ENCODE results near the gene RAB40A. TPM values are rescaled to one million over a fixed set of nuclear protein-coding genes. Genes with fewer than 3 reads are reported as not detected.
"Not testable (repeated sequence)": the region's sequence is repeated elsewhere in the genome, so short reads cannot be mapped to it uniquely, and the experiment has no call there.

The RAB40A gene
- polyA plus RNA-seq, 3 donors = 0.06 to 0.08 TPM; not detected in 1

DNA sequence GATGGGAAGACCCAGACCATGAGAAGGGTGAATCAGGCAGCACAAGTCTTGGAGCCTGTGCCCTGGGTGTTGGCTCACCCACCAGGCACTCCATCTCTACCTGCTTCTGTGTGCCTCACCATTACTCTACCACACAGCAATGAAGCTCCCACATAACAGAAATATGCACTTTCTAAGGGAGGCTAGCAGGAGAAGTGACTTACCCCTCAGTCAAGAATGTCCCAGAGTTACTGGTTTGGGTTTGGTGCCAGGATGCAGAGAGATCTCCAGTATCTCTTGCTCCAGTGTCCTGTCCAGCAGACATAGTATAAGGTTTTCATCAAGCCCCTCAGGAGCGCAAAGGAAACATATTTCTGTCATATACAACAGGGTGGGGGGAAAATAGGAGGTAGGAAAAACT is 11.3 kb upstream of the RAB40A start:
- 86 to 100% (median 92%) methylated on average over 1 of the region's 1 CpG for WGBS, 3 donors
- H3K27ac ChIP-seq (ENCODE audit: low read depth, low read length) = no peak overlapping the region

DNA sequence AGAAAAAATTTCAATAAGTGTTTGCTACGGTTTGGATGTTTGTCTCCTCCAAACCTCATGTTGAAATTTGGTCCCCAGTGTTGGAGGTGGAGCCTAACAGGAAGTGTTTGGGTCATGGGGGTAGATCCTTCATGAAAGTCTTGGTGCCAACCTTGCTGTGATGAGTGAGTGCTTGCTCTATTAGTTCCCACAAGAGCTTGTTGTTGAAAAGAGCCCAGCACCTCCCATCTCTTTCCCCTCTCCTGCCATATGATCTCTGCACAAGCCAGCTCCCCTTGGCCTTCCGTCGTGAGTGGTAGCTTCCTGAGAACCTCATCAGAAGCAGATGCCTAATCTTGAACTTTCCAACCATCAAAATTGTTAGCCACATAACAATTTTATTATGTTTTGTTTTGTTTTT is 10.3 kb upstream of the RAB40A start:
- 47 to 78% (median 69%) methylated on average over 3 of the region's 3 CpGs for WGBS, 3 donors
- no peak overlapping the region for H3K27ac ChIP-seq (ENCODE audit: low read depth, low read length)

DNA sequence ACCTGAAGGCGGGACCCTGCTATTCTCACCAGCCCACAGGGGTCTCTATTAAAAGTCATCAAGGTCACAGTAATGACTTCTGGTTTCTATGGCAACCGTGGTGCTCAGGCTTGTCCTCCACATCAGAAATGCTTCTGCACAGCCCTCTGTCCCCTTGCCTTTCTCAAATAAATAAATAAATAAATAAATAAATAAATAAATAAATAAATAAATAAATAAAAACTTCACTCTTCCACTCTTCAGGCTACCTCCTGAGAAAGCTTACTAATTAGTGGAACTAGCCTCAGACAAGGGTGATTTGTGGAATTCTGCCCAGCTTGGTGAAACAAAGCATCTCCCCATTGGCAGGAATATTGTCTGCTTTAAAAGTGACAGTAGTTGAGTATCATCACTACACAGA is 5.5 kb upstream of the RAB40A start:
- H3K27ac ChIP-seq (ENCODE audit: low read depth, low read length) = no peak overlapping the region
- WGBS, 3 donors = 70 to 91% (median 75%) methylated on average over 2 of the region's 2 CpGs

DNA sequence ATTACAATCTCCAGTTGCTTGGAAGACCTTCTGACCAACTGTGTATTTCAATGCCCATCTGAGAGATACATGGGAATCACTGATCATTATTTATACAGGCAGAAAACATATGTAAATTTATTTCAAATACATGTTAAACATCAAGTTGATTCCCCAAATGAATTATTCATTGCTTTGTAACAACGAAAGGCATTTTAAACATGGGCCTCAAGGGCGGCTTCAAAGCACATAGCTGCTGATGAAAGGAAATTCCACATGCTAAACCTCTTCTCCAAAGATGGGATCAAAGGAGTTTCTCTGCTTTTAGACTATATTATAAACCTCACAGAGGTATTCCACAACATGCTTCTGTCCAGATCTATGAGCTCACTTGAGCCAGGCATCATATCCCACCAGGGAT is 4.3 kb upstream of the RAB40A start:
- no peak overlapping the region for H3K27ac ChIP-seq (ENCODE audit: low read depth, low read length)
- 70 to 96% (median 88%) methylated on average over 2 of the region's 2 CpGs for WGBS, 3 donors

DNA sequence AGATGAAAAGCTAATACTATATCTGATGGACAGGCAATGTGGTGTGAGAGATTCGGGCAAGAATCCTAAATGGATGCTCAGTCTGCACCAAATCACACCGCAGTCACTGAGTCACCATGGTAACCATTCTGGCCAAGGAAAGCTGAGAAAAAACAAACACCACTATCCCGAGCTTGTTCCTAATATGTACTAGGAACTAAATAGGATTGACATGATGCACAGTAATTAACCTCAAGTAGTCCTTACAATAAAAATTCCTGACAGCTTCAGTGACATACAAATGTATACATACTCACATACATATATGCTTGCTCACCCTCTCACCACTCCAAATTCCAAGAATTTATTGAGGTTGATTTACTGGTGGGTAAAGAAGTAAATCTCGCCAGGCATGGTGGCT is 1.1 kb upstream of the RAB40A start:
- 51 to 67% (median 66%) methylated on average over 4 of the region's 4 CpGs for WGBS, 3 donors
- no peak overlapping the region for H3K27ac ChIP-seq (ENCODE audit: low read depth, low read length)

DNA sequence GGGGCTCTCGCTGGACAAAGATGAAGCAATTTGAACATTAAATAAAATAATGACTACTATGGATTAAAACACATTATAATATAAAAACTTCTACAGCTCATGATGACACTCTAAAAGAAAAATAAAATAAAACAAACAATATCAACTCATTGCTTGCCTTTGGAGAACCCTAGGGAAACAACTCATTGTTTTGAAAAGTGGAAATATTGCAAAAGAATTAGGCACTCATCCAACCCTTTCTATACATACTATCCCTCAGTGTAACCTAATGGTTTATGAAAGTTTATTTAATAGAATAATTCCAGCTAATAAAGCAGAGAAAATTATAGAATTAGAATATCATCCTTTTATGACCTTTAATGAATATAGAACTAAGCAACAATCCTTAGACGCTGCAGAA is 718 bp downstream of the RAB40A start:
- no peak overlapping the region for H3K27ac ChIP-seq (ENCODE audit: low read depth, low read length)
- 90 to 95% (median 91%) methylated on average over 2 of the region's 2 CpGs for WGBS, 3 donors

DNA sequence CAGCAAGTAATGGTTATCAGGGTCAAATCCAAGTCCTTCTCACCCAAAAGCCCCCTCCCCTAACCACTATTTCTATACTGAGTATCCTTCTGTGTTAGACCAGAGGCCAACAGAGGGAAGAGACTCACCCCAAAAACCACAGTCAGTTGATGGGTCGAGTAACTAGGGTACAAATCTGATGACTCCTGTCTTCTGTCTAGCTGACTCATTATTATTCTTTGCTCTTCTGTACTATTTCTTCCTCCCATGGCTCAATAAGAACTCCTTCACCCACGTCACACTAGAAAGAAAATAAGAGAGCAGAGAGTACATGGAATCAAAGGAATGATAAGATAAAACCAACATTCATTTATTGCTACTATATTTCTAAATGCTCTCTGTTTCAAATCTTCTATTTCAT is 2.0 kb downstream of the RAB40A start:
- 43 to 72% (median 45%) methylated on average over 2 of the region's 2 CpGs for WGBS, 3 donors
- no peak overlapping the region for H3K27ac ChIP-seq (ENCODE audit: low read depth, low read length)

DNA sequence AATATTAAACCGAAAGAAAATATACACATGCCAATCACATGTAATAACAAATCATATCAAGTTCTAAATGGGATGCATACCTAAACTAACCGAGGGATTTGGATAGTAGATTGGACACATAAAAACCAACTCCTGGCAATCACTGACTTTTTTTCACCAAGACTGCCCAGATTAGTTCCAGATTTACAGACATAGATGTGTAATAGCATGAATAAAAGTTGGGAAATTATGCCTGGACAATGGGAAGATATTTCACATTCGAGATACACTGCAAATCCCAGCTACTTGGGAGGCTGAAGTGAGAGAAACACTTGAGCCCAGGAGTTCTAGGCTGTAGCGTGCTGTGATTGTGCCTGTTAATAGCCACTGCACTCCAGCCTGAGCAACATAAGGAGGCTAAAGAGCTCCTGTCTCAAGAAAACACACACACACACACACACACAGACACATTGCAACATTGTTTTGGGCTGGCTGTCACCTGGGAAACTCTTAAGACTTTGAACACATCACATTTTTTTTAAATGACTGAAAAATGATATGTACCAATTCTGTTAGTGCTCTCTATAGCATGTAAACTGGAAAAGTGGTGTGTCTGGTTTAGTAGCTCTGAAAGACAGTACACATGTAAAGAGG is 5.7 kb downstream of the RAB40A start:
- 62 to 79% (median 67%) methylated on average over 4 of the region's 4 CpGs for WGBS, 3 donors

DNA sequence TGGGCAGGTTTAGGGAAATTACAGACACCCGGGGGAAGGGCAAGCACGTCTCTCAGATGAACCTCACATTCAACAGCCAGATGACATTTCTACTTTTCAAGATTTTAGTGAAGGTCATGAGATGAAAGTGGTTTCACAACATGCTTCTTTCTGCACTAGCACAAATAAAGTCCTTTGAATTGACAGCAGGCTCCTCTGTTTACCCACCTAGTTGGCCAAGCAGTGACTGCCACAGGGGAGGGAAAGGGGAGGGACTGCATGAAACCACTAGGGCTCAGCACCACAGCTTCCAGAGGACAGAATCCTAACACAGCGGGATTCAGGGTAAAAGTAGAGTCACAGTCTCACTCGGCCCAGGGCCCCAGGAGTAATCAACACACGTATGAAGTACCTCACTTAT is 6.2 kb downstream of the RAB40A start:
- 47 to 85% (median 57%) methylated on average over 5 of the region's 5 CpGs for WGBS, 3 donors
- H3K27ac ChIP-seq (ENCODE audit: low read depth, low read length) = no peak overlapping the region

More for the DNA sequence above, 5.7 kb downstream of the RAB40A start:
- no peak overlapping the region for H3K27ac ChIP-seq (ENCODE audit: low read depth, low read length)

DNA sequence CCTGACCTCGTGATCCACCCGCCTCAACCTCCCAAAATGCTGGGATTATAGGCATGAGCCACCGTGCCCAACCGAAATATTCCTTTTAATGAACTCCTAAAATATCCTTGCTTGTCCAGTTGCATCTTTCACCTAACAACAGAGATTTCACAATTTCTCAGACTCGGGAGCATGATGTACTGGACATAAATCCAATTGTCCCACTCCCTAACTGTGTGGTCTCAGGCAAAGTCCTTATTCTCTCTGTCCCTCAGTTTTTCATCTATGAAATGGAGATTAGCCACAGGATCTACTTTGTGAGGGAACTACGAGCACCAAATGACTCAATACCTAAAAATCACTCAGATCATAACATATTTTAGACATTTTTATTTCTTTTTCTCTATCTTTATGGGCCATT is 9.3 kb downstream of the RAB40A start:
- WGBS, 3 donors = 72 to 91% (median 79%) methylated on average over 6 of the region's 6 CpGs
- no peak overlapping the region for H3K27ac ChIP-seq (ENCODE audit: low read depth, low read length)

DNA sequence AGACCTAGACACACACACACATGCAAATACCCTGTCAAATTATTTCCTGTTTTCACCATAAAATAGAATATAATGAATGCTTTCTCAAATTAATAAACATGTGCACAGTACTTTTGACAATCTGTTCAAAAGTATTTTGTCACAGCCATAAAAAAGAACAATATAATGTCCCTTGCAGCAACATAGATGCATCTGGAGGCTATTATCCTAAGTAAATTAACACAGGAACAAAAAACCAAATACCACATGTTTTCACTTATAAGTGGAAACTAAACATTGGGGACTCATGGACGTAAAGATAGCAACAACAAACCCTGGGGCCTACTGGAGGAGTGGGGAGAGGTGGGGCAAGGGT is 15.5 kb downstream of the RAB40A start:
- no peak overlapping the region for H3K27ac ChIP-seq (ENCODE audit: low read depth, low read length)
- 26 to 78% (median 59%) methylated on average over 1 of the region's 1 CpG for WGBS, 3 donors

DNA sequence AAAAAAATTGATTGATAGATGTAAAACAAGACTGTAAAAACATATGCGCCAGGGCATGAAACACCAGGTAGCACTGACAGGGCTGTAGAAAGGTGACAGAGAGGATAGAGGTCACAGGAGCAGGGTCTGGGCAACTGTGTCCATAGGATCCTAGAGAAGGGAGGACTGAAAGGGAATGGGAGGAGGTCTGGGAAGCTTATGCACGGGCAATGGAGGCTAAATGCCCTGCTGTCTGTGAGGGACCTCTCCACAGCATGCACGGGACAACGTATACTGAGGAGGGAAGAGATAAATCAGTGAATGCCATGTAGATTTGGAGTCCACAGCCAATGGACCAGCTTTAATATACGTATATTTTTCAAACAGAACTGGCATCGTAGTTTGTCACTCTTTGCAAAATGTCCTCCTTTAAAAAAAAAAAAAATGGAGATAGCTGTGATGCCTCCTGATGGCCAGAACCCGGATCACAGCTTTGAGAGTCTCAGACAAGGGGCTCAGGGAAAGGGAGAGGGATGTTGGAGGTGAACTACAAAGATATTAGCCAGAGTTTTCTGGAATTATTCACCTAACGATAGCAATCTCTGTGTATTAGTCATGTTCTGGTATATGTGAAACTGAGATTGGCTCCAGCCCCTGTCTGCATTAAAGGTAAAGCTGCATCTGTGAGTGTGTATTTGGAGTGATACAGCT is 16.0 kb downstream of the RAB40A start:
- WGBS, 3 donors = 48 to 64% (median 53%) methylated on average over 8 of the region's 8 CpGs
- no peak overlapping the region for H3K27ac ChIP-seq (ENCODE audit: low read depth, low read length)

DNA sequence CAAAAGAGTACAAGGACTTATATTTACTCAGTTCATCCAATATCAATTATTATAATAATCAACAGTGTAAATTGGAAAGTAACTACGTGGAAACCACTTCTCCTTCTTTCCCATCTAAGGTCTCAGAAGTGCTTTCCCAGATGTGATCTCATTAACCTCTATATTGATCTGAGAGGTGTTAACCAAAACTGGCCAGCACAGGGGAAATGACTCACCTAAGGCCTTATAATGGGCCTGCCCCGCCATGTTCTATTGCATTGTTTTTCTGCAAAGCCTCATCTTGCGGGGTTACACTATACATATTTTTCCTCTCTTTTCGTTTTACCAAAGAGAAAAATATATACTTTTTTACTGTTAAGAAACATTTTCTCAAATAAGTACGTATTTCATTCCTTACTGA is 20.5 kb downstream of the RAB40A start:
- WGBS, 3 donors = 78 to 93% (median 91%) methylated on average over 5 of the region's 5 CpGs
- no peak overlapping the region for H3K27ac ChIP-seq (ENCODE audit: low read depth, low read length)

DNA sequence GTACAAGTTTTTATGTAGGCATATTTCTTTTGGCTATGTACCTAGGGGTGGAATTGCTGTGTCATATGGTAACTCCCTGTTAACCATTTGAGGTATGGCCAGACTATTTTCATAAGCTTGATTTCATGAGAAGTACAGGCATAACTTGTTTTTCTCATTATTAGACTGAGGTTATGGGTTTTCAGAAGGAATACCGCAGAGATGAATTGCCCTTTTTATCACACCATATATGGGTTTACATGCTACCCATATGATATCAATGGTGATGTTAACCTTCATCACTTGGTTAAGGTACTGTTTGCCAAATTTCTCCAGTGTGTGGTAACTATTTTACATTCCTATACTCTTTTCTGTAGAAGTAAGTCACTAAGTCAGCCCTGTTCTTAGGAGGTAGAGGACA is 23.5 kb downstream of the RAB40A start:
- no peak overlapping the region for H3K27ac ChIP-seq (ENCODE audit: low read depth, low read length)
- 94 to 100% (median 98%) methylated on average over 1 of the region's 1 CpG for WGBS, 3 donors

DNA sequence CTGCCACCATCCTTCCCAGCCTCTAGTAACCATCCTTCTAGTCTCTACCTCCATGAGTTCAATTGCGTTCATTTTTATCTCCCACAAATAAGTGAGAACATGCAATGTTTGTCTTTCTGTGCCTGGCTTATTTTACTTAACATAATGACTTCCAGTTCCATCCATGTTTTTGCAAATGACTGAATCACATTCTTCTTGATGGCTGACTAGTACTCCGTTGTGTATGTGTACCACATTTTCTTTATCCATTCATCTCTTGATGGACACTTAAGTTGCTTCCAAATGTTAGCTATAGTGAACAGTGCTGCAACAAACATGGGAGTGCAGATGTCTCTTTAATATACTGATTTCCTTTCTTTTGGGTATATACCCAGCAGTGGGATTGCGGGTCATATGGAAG is 25.7 kb downstream of the RAB40A start:
- WGBS, 3 donors = 83 to 100% (median 97%) methylated on average over 3 of the region's 3 CpGs
- H3K27ac ChIP-seq (ENCODE audit: low read depth, low read length) = not testable (repeated sequence)

DNA sequence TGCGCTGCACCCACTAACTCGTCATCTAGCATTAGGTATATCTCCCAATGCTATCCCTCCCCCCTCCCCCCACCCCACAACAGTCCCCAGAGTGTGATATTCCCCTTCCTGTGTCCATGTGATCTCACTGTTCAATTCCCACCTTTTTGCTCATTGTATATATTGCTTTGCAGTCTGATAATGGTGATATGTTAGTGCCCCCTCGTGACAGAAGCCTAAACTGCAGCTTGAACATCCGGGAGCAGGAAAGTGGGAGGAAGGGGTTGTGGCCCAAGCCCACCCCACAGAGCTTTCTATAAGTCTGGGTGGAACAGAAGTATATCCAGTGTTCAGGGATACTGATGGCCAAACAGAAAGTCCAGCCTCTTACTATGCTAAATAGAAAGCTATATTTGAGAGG is 29.6 kb downstream of the RAB40A start:
- 0 to 35% (median 34%) methylated on average over 2 to 3 of the region's 4 CpGs for WGBS, 3 donors
- not testable (repeated sequence) for H3K27ac ChIP-seq (ENCODE audit: low read depth, low read length)

DNA sequence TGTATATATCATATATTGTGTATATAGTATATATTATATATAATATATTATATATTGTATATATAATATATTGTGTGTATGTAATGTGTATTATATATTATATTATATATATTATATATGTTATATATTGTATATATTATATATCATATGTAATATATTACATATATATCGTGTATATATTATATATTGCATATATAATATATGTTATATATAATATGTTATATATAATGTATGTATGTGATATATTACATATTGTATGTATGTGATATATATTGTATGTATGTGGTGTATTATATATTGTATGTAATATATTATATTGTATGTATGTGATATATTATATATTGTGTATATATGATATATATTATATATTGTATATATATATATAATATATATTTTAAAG is 30.5 kb downstream of the RAB40A start:
- H3K27ac ChIP-seq (ENCODE audit: low read depth, low read length) = no peak overlapping the region
- WGBS, 3 donors = 22 to 60% (median 31%) methylated on average over 1 of the region's 1 CpG

DNA sequence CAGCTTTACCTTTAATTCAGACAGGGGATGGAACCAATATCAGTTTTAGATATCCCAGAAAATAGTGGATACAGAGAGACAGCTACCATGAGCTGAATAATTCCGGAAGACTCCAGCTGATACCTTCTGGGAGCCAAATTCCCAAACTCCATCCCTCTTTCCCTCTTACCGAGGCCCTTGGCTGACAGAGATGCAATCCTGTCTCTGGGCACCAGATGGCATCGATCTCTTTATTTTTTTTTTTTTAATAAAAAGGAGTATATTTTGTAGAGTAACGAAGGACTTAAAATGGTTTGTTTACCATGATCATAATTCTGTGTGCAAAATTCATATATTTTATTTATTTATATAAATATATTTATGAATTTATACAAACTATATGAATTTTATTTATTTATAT is 31.0 kb downstream of the RAB40A start:
- 26 to 35% (median 31%) methylated on average over 3 to 4 of the region's 4 CpGs for WGBS, 3 donors
- no peak overlapping the region for H3K27ac ChIP-seq (ENCODE audit: low read depth, low read length)

DNA sequence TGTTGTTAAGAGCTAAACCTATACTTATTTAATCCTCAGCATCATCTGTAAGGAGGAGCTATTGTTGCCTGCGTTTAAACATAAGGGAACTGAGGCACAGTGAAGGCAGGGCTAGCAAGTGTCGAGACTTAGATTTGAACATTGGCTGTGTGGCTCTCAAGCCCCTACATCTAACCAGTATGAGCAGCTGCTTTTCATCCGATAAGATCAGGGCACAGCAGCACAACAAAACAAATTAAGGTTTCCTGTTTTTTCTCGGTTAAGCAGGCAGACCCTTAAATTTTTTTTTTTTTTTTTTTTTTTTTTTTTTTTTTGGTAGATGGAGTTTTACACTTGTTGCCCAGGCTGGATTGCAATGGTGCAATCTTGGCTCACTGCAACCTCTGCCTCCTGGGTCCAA is 35.6 kb downstream of the RAB40A start:
- no peak overlapping the region for H3K27ac ChIP-seq (ENCODE audit: low read depth, low read length)
- 46 to 76% (median 53%) methylated on average over 4 of the region's 4 CpGs for WGBS, 3 donors

DNA sequence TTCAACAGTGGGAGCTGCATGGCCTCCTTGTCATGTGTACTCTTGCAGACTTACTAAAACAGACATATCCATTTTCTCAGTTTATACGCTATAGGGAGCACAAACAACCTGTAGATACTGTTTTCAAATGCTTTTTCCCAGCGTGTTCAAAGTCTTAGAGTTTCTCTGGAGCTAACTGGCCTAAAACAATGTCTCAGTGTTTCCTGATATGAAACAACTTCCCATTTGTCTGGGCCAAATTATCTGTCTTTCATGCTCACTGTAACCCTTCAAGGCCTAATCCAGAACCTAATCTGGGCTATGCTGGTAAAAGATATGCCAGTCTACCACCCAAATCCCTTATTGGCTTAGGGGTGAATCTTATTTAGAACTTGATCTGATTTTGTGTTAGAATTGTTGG is 38.8 kb downstream of the RAB40A start:
- WGBS, 3 donors = 56 to 67% (median 64%) methylated on average over 1 of the region's 2 CpGs
- H3K27ac ChIP-seq (ENCODE audit: low read depth, low read length) = no peak overlapping the region
